Embryonic facial prominence (tissue), 1 donor: Measurements from ENCODE around the gene PPP2R5C.
"Not testable (repeated sequence)": the region's sequence is repeated elsewhere in the genome, so short reads cannot be mapped to it uniquely, and the experiment has no call there.

ENCODE experiments used
- DNase-seq: peaks from one replicate; pipeline ENCODE4 v3.0.0-alpha.2; 2016; ENCODE audit errors: extremely low spot score

PPP2R5C gene

GRCh38 chr14:101761032-101761880 lies at the start of gene PPP2R5C:
Gene PPP2R5C, plus strand, starts transcription at chr14:101761709. Its CDS starts 185 bp downstream, at chr14:101761894.
- DNase-seq: peak; percentile 78

GRCh38 chr14:101711857-101712233 lies 49.7 kb upstream of the PPP2R5C start:
- DNase-seq: not testable (repeated sequence)

DNA sequence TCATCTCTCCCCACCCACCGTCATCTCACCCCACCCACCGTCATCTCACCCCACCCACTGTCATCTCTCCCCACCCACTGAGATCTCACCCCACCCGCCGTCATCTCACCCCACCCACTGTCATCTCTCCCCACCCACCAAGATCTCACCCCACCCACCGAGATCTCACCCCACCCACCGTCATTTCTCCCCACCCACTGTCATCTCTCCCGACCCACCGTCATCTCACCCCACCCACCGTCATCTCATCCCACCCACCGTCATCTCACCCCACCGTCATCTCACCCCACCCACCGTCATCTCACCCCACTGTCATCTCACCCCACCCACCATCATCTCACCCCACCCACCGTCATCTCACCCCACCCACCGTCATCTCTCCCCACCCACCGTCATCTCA lies 49.2 kb upstream of the PPP2R5C start:
- not testable (repeated sequence) for DNase-seq

DNA sequence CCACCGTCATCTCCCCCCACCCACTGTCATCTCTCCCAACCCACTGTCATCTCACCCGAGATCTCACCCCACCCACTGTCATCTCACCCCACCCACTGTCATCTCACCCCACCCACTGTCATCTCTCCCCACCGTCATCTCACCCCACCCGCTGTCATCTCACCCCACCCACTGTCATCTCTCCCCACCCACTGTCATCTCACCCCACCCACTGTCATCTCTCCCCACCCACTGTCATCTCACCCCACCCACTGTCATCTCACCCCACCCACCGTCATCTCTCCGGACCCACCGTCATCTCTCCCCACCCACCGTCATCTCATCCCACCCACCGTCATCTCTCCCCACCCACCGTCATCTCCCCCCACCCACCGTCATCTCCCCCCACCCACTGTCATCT lies 48.4 kb upstream of the PPP2R5C start:
- not testable (repeated sequence) for DNase-seq

DNA sequence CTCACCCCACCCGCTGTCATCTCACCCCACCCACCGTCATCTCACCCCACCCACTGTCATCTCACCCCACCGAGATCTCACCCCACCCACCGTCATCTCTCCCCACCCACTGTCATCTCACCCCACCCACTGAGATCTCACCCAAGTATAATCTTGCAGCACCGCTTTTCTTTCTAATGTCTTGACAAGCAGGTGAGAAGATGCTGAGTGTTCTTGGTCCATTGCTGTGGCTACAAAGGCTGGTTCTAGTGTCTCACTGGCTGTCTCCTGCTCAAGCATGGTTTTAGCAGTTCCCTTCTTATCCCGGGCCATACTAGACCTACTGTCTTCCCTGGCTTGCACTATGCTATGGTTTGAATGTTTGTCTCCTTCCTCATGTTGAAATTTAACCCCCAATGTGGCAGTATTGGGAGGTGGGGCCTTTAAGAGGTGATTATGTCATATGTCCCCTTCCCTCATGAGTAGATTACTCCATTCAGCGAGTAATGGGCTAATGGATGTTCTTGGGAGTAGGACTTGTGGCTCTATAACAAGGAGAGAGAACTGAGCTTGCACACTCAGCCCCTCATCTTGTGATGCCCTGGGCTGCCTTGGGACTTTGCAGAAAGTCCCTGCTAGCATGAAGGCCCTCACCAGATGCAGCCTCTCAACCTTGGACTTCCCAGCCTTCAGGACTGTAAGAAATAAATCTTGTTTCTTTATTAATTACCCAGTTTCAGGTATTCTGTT lies 47.7 kb upstream of the PPP2R5C start:
- no peak for DNase-seq

DNA sequence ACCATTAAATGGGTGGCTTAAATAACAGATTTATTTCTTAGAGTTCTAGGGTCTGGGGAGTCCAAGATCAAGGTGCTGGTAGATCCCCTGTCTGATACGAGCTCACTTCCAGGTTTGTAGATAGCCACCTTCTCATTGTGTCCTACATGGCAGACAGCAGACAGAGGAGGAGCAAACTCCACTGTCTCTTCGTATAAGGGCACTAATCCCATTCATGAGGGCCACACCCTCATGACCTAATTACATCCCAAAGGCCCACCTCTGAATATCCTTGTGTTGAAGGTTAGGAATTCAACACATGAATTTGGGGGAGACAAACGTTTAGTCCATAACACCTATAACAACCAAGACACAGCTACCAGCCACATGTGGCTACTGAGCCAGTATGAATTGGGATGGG lies 47.1 kb upstream of the PPP2R5C start:
- DNase-seq: no peak

DNA sequence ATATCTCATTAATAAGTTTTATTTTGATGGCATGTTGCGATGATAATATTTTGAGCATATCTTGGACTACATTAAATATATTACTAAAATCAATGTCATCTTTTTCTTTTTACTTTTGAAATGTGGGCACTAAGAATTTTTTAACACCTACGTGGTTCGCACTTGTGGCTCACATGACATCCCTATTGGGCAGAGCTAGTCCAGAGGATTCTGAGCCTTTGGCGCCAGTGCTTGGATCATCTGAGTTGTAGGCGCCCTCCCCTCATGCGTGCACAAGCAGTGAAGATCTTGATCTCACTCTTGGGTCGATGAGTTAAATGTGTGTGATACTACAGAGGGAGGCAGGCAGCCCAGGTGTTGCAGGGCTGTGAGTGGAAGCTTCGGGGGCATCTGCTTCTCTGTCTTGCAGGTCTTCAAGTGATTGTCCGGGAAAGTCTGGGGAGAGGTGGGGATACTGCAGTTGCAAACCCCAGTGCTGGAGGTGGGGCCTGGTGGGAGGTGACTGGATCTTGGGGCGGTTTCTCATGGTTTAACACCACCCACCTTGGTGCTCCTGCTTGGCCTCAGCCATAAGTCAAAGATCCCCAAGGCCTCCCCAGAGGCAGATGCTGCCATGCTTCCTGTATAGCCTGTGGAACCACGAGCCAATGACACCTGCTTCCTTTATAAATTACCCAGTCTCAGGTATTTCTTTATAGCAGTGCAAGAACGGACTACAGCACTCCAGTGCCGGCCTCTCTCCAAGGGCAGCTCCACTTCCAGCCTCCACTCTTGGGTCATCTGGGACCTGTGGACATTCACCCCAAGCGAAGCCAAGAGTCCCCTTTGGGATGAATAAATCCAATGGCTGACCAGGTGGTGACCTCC lies 46.1 kb upstream of the PPP2R5C start:
- no peak for DNase-seq

DNA sequence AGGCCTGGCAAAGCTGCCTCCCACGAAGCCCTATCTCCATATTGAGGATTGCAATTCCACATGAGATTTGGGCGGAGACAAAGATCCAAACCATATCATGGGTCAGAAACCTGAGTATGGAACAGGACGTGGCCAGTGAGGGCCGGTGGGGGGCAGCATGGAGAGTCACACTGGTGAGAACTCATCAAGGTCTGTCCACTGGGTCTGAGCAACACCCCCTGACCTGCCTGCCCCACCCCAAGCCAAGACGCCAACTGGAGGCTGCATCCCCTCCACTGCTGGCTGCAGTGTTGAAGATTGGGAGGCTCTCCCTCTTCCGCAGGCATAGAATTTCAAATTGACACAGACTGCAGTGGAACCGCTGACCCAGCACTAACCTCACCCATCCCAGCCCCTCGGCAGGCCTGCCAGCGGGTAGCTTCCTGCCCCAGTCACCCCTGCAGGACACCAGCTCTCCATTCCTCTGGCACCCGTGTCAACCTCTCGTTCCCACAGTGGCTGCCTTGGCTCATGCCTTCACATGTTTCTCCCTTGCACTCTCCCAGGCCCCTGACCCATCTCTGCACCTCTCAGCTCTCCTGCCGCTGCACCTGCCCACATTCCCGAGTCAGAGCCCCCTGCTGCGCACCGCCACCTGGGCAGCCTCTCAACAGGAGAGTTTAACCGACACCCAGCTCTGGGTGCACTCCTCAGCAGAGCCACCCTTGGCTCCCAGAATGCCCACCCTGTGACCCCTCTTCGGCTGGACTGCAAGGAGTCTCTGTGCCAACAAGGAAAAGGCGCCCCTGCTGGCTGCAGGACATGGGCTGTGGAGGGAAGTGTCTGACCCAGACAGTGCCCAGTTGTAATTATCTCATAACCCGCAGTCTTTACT lies 45.2 kb upstream of the PPP2R5C start:
- no peak for DNase-seq

DNA sequence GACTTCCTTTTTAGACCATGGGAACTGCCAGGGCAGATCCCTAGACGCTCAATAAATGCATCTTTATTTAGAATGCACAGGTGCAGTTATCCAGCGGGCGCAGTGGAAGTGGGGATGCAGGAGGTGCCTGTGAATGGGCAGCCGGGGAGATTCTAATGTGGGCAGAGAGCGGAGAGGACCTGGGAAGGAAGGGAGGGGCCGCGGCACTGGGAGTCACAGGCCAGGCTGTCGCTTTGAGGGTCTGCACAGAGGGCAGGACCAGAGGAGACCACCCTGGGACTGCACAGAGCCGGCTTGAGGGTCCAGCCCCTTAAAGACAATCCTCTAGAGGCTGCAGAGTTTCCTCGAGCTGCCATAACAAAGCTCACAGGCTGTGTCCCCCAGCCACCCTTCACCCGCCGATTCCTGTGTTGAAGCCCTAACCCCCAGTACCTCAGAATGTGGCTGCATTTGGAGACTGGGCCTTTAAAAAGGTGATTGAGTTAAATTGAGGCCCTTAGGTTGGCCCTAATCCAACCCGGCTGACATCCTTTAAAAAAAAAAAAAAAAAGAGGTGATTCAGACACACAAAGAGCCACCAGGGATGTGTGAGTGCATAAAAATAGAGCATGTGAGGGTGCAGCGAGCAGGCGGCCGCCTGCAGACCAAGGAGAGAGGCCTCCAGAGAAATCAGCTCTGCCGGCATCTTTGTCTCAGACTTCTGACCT lies 44.4 kb upstream of the PPP2R5C start:
- DNase-seq: no peak

GRCh38 chr14:101717663-101718490 lies 43.6 kb upstream of the PPP2R5C start:
- DNase-seq: no peak

DNA sequence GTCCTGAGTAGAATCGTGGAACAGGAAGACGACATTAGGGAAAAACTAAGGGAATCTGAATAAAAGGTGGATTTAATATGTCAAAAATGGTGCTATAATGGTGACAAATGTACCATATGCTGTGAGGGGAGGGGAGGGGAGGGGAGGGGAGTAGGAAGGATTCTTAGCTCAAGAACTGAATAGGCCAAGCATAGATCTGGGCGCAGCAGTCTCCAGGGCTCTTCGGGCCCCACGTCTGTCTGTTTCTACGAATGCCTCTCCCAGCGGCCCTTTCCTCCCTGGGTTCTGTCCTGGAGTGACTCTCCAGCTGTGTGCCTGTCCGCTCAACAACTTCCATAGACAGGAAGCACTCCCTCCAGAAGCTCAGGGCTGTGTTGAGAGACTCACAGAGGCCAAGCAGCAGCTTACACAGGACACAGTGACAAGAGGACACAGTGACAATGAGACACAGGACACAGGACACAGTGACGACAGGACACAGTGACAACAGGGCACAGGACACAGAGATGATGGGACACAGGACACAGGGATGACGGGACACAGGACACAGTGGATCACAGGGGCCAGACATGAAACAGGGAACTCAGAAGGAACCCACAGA lies 42.4 kb upstream of the PPP2R5C start:
- DNase-seq: no peak

DNA sequence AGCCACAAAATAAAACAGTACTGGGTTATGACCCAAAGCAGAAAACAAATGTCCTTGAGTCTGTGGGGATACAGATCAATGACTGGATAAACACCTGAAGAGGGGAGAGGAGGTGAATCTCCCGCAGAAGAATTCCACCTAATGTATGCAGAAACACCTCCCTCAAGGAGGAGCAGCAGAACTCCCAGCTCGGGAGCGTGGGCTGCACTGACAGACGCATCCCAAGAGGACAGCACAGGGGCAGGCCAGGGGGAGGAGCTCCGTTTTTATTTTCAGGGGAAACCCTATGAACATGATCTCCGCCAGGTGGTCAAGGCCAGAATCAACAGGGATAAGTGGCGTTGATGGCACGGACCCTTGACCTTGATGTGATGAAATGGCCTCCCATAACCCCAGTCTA lies 41.8 kb upstream of the PPP2R5C start:
- no peak for DNase-seq

GRCh38 chr14:101721111-101721510 lies 40.4 kb upstream of the PPP2R5C start:
- no peak for DNase-seq

GRCh38 chr14:101721951-101722661 lies 39.4 kb upstream of the PPP2R5C start:
- DNase-seq: no peak

DNA sequence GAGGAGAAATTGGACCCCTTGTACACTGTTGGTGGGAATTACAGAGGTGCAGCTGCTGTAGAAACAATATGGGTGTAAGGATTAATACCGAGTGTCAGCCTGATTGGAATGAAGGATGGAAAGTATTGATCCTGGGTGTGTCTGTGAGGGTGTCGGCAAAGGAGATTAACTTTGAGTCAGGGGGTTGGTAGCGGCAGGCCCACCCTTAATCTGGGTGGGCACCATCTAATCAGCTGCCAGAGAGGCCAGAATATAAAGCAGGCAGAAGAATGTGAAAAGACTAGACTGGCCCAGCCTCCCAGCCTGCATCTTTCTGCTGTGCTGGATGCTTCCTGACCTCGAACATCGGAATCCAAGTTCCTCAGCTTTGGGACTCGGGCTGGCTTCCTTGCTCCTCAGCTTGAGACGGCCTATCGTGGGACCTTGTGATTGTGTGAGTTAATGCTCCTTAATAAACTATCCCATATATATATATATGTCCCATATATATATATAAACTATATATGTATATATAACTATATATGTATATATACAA lies 38.4 kb upstream of the PPP2R5C start:
- no peak for DNase-seq

- DNase-seq: not testable (repeated sequence)
Measured at GRCh38 chr14:101725652-101726051, 35.9 kb upstream of the PPP2R5C start.

DNA sequence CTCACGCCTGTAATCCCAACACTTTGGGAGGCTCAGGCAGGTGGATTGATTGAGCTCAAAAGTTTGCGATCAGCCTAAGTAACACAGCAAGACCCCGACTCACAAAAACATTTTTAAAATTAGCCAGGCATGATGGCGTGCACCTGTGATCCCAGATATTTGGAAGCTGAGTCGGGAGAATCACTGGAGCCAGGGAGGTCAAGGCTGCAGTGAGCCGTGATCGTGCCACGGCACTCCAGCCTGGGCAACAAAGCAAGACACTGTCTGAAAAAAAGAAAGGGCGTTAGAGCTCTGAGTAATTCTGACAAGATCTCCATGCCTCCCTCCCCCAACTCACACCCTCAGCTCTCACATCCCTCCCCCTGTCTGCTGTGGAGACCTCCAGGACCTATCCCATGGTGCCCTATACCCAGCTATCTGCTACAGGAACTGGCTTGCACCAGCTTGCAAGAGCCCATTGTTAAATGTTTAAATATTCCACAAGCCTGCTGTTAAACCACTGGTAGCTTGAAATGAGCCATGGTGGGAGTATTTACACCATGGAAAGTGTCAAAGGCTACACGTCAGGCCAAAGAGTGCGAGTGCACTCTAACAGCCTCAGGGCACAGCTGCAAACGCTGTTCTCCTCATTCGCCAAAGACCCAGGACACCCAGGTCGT lies 35.1 kb upstream of the PPP2R5C start:
- no peak for DNase-seq

DNA sequence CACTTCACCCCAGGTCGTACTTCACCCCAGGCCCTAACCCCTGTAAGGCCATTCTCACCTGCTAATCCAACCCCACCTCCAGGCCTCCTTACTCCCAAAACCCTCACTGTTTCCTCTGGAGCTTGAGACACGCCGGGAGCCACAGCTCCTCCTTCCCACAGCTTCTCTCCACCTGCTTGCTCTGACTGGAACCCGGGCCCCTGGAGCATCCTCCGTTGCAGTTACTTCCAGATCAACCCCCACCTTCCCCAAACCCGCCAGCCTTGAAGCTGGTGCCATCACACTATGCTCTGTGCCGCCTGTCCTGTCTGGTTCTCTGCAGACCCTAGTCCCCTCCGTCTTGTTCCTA lies 34.6 kb upstream of the PPP2R5C start:
- no peak for DNase-seq
